Body of pancreas (tissue), 4 donors: ENCODE results near the gene GMPR. TPM values are rescaled to one million over a fixed set of nuclear protein-coding genes. Genes with fewer than 3 reads are reported as not detected.
"Not testable (repeated sequence)": the region's sequence is repeated elsewhere in the genome, so short reads cannot be mapped to it uniquely, and the experiment has no call there.

ENCODE experiments used
- ATAC-seq: fragments of 150-250 bp; one replicate; pipeline ENCODE4 v1.9.1; 2016
- DNase-seq, 4 donors: peaks; one replicate each; pipeline ENCODE4 v3.0.0-alpha.2; 2019
- H3K27ac ChIP-seq, 4 donors: fragments of 200-600 bp; sonication (generic); 1 replicate in 3 of 4; 2 replicates in 1 of 4; pipeline versions ENCODE4 v1.5.1 to v1.6.1; 2016 to 2019; ENCODE audit warnings: mild to moderate bottlenecking in 1 of 4, mixed read lengths in 1 of 4, moderate library complexity in 1 of 4
- H3K27me3 ChIP-seq, 2 donors: fragments of 200-600 bp; sonication (generic); one replicate each; pipeline ENCODE4 v1.6.0; 2016; ENCODE audit warnings: mild to moderate bottlenecking in 1 of 2
- H3K36me3 ChIP-seq, 2 donors: fragments of 200-600 bp; sonication (generic); replicated peaks in 1 of 2; 2 replicates each; pipeline ENCODE4 v1.5.1; 2016; ENCODE audit warnings: low read depth in 2 of 2; ENCODE audit not compliant: insufficient read depth in 1 of 2
- H3K4me1 ChIP-seq: fragments of 200-600 bp; sonication (generic); one replicate; pipeline ENCODE4 v1.6.0; 2016
- H3K4me3 ChIP-seq, 2 donors: fragments of 200-600 bp; sonication (generic); 1 replicate in 1 of 2; 2 replicates in 1 of 2; pipeline ENCODE4 v1.5.1; 2016 to 2019
- H3K9me3 ChIP-seq, 3 donors: fragments of 200-600 bp; sonication (generic); 1 replicate in 2 of 3; 2 replicates in 1 of 3; pipeline ENCODE4 v1.5.1; 2016
- CTCF ChIP-seq, 7 experiments: fragments of 450-650 bp in 4 of 7; fragments of 200-600 bp in 3 of 7; sonication (generic) in 3 of 7; IDR thresholded peaks; one replicate each; pipeline ENCODE4 v1.5.1; 2016 to 2019; ENCODE audit warnings: antibody characterized with exemption in 7 of 7
- POLR2A ChIP-seq, 3 donors: fragments of 450-650 bp; IDR thresholded peaks; one replicate each; pipeline ENCODE4 v1.6.1; 2016; ENCODE audit warnings: antibody characterized with exemption in 3 of 3, mild to moderate bottlenecking in 2 of 3
- WGBS, 2 donors: methylation state at CpG; one replicate each; pipeline ENCODE4 v1.1.5; 2017; 5-methylcytosine and 5-hydroxymethylcytosine counted together
- intact Hi-C: fragments of 100-400 bp; cut with DNase I; formaldehyde crosslinking; loops from one replicate; pipeline ENCODE4 v1.15.1; 2023
- total RNA-seq, 2 donors: library from RNA; depleted of rRNA; stranded (reverse); fragments of >200 nt; gene quantifications; one replicate each; pipeline ENCODE4 v1.1.0, GENCODE V29; 2016

GMPR gene
- total RNA-seq, 2 donors from 2014 or later, result 7.9 to 14.0 TPM

GRCh38 chr6:16264785-16265184 lies 26.4 kb downstream of the GMPR start:
- ATAC-seq, result no peak
- H3K4me1 ChIP-seq, result no peaks in the 10 kb centered on the region
- H3K9me3 ChIP-seq, result no peaks in the 10 kb centered on the region
- H3K27ac ChIP-seq, result no peak overlapping the region
- no peak overlapping the region for H3K4me3 ChIP-seq
- intact Hi-C loops, result no loop called here
- no peaks in the 10 kb centered on the region for H3K36me3 ChIP-seq
- DNase-seq, result no peak
- 93 to 100% methylated on average over 1 to 2 of the region's 2 CpGs for WGBS, 2 donors
- no peak for TF ChIP-seq POLR2A (IDR thresholded peaks at IDR 0.05)
- no peak for TF ChIP-seq CTCF (IDR thresholded peaks at IDR 0.05)
- no peaks in the 10 kb centered on the region for H3K27me3 ChIP-seq

GRCh38 chr6:16265351-16266341 lies 27.3 kb downstream of the GMPR start:
- Histone ChIP-seq H3K4me1 (no peaks in the 10 kb centered on the region), H3K27me3 (no peaks in the 10 kb centered on the region), H3K9me3 (no peaks in the 10 kb centered on the region), H3K4me3 (no peak overlapping the region), H3K27ac (no peak overlapping the region), H3K36me3 (no peaks in the 10 kb centered on the region)
- no peak for ATAC-seq
- no peak for DNase-seq
- no peak for TF ChIP-seq POLR2A (IDR thresholded peaks at IDR 0.05)
- TF ChIP-seq CTCF (IDR thresholded peaks at IDR 0.05), result no peak
- intact Hi-C loops, result no loop called here
- 93 to 95% methylated on average over 31 of the region's 31 CpGs for WGBS, 2 donors

- Histone ChIP-seq H3K27ac (no peak overlapping the region), H3K9me3 (no peaks in the 10 kb centered on the region), H3K36me3 (no peaks in the 10 kb centered on the region), H3K4me1 (no peaks in the 10 kb centered on the region), H3K4me3 (no peak overlapping the region), H3K27me3 (no peaks in the 10 kb centered on the region)
- WGBS, 2 donors, result 93 to 94% methylated on average over 14 to 23 of the region's 23 CpGs
- intact Hi-C loops, result no loop called here
- ATAC-seq, result no peak
- no peak for DNase-seq
- TF ChIP-seq POLR2A (IDR thresholded peaks at IDR 0.05) (no peak), CTCF (IDR thresholded peaks at IDR 0.05) (no peak)
Observed at GRCh38 chr6:16267428-16268263, 29.3 kb downstream of the GMPR start.

GRCh38 chr6:16269442-16270070 lies 31.2 kb downstream of the GMPR start:
- H3K27me3 ChIP-seq, H3K9me3 ChIP-seq, DNase-seq, H3K4me1 ChIP-seq, H3K36me3 ChIP-seq, H3K27ac ChIP-seq, intact Hi-C loops, ATAC-seq, H3K4me3 ChIP-seq: not testable (repeated sequence)
- WGBS, 2 donors, result 80 to 91% methylated on average over 7 of the region's 7 CpGs
